Vagina (tissue), 2 donors: Measurements from ENCODE around the gene SLC66A2. TPM values are rescaled to one million over a fixed set of nuclear protein-coding genes. Genes with fewer than 3 reads are reported as not detected.

Source experiments
- DNase-seq, 2 donors: peaks; one replicate each; pipeline ENCODE4 v3.0.0-alpha.2; 2017; ENCODE audit errors: extremely low spot score in 2 of 2
- H3K27ac ChIP-seq: fragments of 200-600 bp; sonication (generic); one replicate; pipeline ENCODE4 v1.5.1; 2019
- H3K27me3 ChIP-seq: fragments of 200-600 bp; sonication (generic); one replicate; pipeline ENCODE4 v1.5.1; 2019
- H3K36me3 ChIP-seq, 2 donors: fragments of 200-600 bp; sonication (generic); one replicate each; pipeline ENCODE4 v1.5.1; 2017 to 2019
- H3K4me1 ChIP-seq: fragments of 200-600 bp; sonication (generic); one replicate; pipeline ENCODE4 v1.5.1; 2019
- H3K4me3 ChIP-seq, 2 donors: fragments of 200-600 bp; sonication (generic); 1 replicate in 1 of 2; 2 replicates in 1 of 2; pipeline ENCODE4 v1.5.1; 2016 to 2019
- H3K9me3 ChIP-seq: fragments of 200-600 bp; sonication (generic); one replicate; pipeline ENCODE4 v1.5.1; 2019
- CTCF ChIP-seq, 3 experiments: fragments of 450-650 bp in 2 of 3; fragments of 200-600 bp in 1 of 3; sonication (generic) in 1 of 3; IDR thresholded peaks; one replicate each; pipeline ENCODE4 v1.5.1; 2017 to 2019; ENCODE audit warnings: antibody characterized with exemption in 3 of 3, mild to moderate bottlenecking in 2 of 3, moderate library complexity in 2 of 3
- POLR2A ChIP-seq, 2 donors: fragments of 450-650 bp; IDR thresholded peaks; one replicate each; pipeline ENCODE4 v1.6.1; 2017; ENCODE audit warnings: antibody characterized with exemption in 2 of 2, mild to moderate bottlenecking in 2 of 2, moderate library complexity in 2 of 2
- POLR2AphosphoS5 ChIP-seq, 2 donors: sonication (generic); formaldehyde crosslinking; IDR thresholded peaks; one replicate each; pipeline ENCODE4 v1.9.0; 2017; ENCODE audit warnings: antibody characterized with exemption in 2 of 2, mild to moderate bottlenecking in 2 of 2, low read depth in 1 of 2; ENCODE audit not compliant: insufficient read depth in 1 of 2
- intact Hi-C: fragments of 100-400 bp; cut with DNase I; formaldehyde crosslinking; loops from one replicate; pipeline ENCODE4 v1.15.1; 2023
- total RNA-seq: library from RNA; depleted of rRNA; stranded (reverse); fragments of >200 nt; gene quantifications from one replicate; pipeline ENCODE4 v1.2.3, GENCODE V29; 2016

The SLC66A2 gene
- total RNA-seq, 1 donor from 2014 or later = 32.2 TPM

GRCh38 chr18:79930020-79930642 lies 21.3 kb downstream of the SLC66A2 start:
- no peak for DNase-seq
- Histone ChIP-seq H3K36me3 (peaks cover 0 to 41% of the 10 kb centered on the region in 2 donors), H3K4me3 (no peak overlapping the region), H3K9me3 (peaks cover 32% of the 10 kb centered on the region), H3K27ac (no peak overlapping the region), H3K4me1 (no peaks in the 10 kb centered on the region), H3K27me3 (no peaks in the 10 kb centered on the region)
- intact Hi-C loops = no loop called here
- TF ChIP-seq POLR2AphosphoS5 (IDR thresholded peaks at IDR 0.05; ENCODE audit: insufficient read depth in 1 of 2, low read depth in 1 of 2) (no peak), CTCF (IDR thresholded peaks at IDR 0.05) (no peak), POLR2A (IDR thresholded peaks at IDR 0.05) (no peak)

GRCh38 chr18:79928563-79928960 lies 22.9 kb downstream of the SLC66A2 start:
- H3K27me3 ChIP-seq = no peaks in the 10 kb centered on the region
- TF ChIP-seq POLR2A (IDR thresholded peaks at IDR 0.05) (no peak), POLR2AphosphoS5 (IDR thresholded peaks at IDR 0.05; ENCODE audit: insufficient read depth in 1 of 2, low read depth in 1 of 2) (no peak), CTCF (IDR thresholded peaks at IDR 0.05) (no peak)
- no peak for DNase-seq
- no peak overlapping the region for H3K4me3 ChIP-seq
- H3K36me3 ChIP-seq = peaks cover 0 to 34% of the 10 kb centered on the region in 2 donors
- peaks cover 32% of the 10 kb centered on the region for H3K9me3 ChIP-seq
- no peaks in the 10 kb centered on the region for H3K4me1 ChIP-seq
- intact Hi-C loops = no loop called here
- H3K27ac ChIP-seq = no peak overlapping the region

GRCh38 chr18:79927607-79928562 lies 23.6 kb downstream of the SLC66A2 start:
- TF ChIP-seq POLR2A (IDR thresholded peaks at IDR 0.05) (no peak), CTCF (IDR thresholded peaks at IDR 0.05) (no peak), POLR2AphosphoS5 (IDR thresholded peaks at IDR 0.05; ENCODE audit: insufficient read depth in 1 of 2, low read depth in 1 of 2) (no peak)
- Histone ChIP-seq H3K27ac (no peak overlapping the region), H3K4me3 (no peak overlapping the region), H3K27me3 (no peaks in the 10 kb centered on the region), H3K9me3 (peaks cover 26% of the 10 kb centered on the region), H3K4me1 (no peaks in the 10 kb centered on the region), H3K36me3 (peaks cover 0 to 28% of the 10 kb centered on the region in 2 donors)
- intact Hi-C loops = no loop called here
- no peak for DNase-seq

GRCh38 chr18:79926715-79927606 lies 24.5 kb downstream of the SLC66A2 start:
- no peak overlapping the region for H3K27ac ChIP-seq
- no peaks in the 10 kb centered on the region for H3K4me1 ChIP-seq
- H3K27me3 ChIP-seq = no peaks in the 10 kb centered on the region
- H3K36me3 ChIP-seq = peaks cover 0 to 20% of the 10 kb centered on the region in 2 donors
- no peak overlapping the region for H3K4me3 ChIP-seq
- intact Hi-C loops = no loop called here
- H3K9me3 ChIP-seq = peaks cover 24% of the 10 kb centered on the region
- DNase-seq = no peak
- TF ChIP-seq POLR2A (IDR thresholded peaks at IDR 0.05) (no peak), CTCF (IDR thresholded peaks at IDR 0.05) (no peak), POLR2AphosphoS5 (IDR thresholded peaks at IDR 0.05; ENCODE audit: insufficient read depth in 1 of 2, low read depth in 1 of 2) (no peak)
